ENCODE results near the gene PLA2G2F.

DNA sequence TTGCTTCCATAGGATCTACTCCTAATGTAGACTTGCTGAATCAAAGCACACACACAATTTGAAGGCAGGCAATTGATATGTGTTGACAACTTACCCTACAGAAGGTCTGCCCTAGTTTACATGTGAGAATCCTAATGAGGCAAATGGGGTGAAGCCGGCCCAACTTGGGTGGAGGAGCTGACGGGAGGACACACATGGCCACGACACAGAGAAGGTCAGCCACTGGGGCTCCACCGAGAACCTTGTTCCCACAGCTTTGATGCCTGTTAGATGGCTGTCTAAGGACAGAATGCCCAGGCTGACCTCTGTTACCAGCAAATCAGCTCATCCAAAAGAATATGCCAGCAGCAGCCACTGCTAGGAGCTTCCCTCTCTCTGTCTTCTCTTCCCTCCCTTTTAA is 18.3 kb upstream of the PLA2G2F start:
- TF ChIP-seq ZNF707 (tag by site-specific recombination; IDR thresholded peaks at IDR 0.05) = no peak
- TF ChIP-seq ZNF776 (tag by site-specific recombination; IDR thresholded peaks at IDR 0.05; ENCODE audit: borderline replicate concordance) = no peak
- TF ChIP-seq, protein P1, sequence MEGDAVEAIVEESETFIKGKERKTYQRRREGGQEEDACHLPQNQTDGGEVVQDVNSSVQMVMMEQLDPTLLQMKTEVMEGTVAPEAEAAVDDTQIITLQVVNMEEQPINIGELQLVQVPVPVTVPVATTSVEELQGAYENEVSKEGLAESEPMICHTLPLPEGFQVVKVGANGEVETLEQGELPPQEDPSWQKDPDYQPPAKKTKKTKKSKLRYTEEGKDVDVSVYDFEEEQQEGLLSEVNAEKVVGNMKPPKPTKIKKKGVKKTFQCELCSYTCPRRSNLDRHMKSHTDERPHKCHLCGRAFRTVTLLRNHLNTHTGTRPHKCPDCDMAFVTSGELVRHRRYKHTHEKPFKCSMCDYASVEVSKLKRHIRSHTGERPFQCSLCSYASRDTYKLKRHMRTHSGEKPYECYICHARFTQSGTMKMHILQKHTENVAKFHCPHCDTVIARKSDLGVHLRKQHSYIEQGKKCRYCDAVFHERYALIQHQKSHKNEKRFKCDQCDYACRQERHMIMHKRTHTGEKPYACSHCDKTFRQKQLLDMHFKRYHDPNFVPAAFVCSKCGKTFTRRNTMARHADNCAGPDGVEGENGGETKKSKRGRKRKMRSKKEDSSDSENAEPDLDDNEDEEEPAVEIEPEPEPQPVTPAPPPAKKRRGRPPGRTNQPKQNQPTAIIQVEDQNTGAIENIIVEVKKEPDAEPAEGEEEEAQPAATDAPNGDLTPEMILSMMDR (tag by site-specific recombination; IDR thresholded peaks at IDR 0.05) = no peak
- no peak for TF ChIP-seq FEZF1 (tag by site-specific recombination; IDR thresholded peaks at IDR 0.05)
- TF ChIP-seq, protein P2, sequence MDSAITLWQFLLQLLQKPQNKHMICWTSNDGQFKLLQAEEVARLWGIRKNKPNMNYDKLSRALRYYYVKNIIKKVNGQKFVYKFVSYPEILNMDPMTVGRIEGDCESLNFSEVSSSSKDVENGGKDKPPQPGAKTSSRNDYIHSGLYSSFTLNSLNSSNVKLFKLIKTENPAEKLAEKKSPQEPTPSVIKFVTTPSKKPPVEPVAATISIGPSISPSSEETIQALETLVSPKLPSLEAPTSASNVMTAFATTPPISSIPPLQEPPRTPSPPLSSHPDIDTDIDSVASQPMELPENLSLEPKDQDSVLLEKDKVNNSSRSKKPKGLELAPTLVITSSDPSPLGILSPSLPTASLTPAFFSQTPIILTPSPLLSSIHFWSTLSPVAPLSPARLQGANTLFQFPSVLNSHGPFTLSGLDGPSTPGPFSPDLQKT (IDR thresholded peaks at IDR 0.05; ENCODE audit: borderline replicate concordance, low read depth, low read length) = no peak
- TF ChIP-seq, protein P3, sequence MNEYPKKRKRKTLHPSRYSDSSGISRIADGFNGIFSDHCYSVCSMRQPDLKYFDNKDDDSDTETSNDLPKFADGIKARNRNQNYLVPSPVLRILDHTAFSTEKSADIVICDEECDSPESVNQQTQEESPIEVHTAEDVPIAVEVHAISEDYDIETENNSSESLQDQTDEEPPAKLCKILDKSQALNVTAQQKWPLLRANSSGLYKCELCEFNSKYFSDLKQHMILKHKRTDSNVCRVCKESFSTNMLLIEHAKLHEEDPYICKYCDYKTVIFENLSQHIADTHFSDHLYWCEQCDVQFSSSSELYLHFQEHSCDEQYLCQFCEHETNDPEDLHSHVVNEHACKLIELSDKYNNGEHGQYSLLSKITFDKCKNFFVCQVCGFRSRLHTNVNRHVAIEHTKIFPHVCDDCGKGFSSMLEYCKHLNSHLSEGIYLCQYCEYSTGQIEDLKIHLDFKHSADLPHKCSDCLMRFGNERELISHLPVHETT (tag by site-specific recombination; IDR thresholded peaks at IDR 0.05) = no peak
- TF ChIP-seq HOXC10 (CRISPR knock-in tag; IDR thresholded peaks at IDR 0.05) = no peak
- TF ChIP-seq IKZF3 (tag by site-specific recombination; IDR thresholded peaks at IDR 0.05) = no peak
- TF ChIP-seq ZNF302 (tag by site-specific recombination; IDR thresholded peaks at IDR 0.05; ENCODE audit: low read depth) = no peak

All from HEK293 (cell line).